ENCODE results near the gene OR2C3.

DNA sequence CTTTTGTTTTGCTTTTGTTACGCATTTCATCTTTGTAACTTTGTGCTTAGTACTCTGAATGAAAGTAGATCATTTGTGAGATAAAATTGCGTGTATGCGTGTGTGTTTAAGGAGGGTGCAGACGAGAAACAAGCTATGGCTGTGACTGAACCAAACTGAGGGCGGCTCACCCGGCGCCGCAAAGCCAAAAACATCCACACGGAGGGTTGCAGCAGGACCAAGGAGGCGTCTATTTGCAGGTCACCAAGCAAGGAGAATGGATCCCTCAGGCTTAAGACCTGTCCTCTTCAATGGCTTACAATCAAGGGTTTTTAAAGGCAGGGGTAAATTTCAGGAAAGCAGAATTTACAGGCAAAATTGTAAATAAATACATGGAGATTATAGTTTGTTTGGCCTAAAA is 25.5 kb upstream of the OR2C3 start:
- TF ChIP-seq TEAD4 (IDR thresholded peaks at IDR 0.05; ENCODE audit: borderline replicate concordance, insufficient read depth) = no peak
- TF ChIP-seq, protein P1, sequence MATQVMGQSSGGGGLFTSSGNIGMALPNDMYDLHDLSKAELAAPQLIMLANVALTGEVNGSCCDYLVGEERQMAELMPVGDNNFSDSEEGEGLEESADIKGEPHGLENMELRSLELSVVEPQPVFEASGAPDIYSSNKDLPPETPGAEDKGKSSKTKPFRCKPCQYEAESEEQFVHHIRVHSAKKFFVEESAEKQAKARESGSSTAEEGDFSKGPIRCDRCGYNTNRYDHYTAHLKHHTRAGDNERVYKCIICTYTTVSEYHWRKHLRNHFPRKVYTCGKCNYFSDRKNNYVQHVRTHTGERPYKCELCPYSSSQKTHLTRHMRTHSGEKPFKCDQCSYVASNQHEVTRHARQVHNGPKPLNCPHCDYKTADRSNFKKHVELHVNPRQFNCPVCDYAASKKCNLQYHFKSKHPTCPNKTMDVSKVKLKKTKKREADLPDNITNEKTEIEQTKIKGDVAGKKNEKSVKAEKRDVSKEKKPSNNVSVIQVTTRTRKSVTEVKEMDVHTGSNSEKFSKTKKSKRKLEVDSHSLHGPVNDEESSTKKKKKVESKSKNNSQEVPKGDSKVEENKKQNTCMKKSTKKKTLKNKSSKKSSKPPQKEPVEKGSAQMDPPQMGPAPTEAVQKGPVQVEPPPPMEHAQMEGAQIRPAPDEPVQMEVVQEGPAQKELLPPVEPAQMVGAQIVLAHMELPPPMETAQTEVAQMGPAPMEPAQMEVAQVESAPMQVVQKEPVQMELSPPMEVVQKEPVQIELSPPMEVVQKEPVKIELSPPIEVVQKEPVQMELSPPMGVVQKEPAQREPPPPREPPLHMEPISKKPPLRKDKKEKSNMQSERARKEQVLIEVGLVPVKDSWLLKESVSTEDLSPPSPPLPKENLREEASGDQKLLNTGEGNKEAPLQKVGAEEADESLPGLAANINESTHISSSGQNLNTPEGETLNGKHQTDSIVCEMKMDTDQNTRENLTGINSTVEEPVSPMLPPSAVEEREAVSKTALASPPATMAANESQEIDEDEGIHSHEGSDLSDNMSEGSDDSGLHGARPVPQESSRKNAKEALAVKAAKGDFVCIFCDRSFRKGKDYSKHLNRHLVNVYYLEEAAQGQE (IDR thresholded peaks at IDR 0.05; ENCODE audit: low read depth, low read length) = no peak
- no peak for TF ChIP-seq NRF1 (IDR thresholded peaks at IDR 0.05; ENCODE audit: low read depth, low read length)
- TF ChIP-seq, protein P2, sequence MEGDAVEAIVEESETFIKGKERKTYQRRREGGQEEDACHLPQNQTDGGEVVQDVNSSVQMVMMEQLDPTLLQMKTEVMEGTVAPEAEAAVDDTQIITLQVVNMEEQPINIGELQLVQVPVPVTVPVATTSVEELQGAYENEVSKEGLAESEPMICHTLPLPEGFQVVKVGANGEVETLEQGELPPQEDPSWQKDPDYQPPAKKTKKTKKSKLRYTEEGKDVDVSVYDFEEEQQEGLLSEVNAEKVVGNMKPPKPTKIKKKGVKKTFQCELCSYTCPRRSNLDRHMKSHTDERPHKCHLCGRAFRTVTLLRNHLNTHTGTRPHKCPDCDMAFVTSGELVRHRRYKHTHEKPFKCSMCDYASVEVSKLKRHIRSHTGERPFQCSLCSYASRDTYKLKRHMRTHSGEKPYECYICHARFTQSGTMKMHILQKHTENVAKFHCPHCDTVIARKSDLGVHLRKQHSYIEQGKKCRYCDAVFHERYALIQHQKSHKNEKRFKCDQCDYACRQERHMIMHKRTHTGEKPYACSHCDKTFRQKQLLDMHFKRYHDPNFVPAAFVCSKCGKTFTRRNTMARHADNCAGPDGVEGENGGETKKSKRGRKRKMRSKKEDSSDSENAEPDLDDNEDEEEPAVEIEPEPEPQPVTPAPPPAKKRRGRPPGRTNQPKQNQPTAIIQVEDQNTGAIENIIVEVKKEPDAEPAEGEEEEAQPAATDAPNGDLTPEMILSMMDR (IDR thresholded peaks at IDR 0.05) = no peak
- TF ChIP-seq, protein P3, sequence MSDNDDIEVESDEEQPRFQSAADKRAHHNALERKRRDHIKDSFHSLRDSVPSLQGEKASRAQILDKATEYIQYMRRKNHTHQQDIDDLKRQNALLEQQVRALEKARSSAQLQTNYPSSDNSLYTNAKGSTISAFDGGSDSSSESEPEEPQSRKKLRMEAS (IDR thresholded peaks at IDR 0.05; ENCODE audit: low read depth) = no peak
- TF ChIP-seq FOXJ3 (CRISPR knock-in tag; IDR thresholded peaks at IDR 0.05) = no peak
- no peak for TF ChIP-seq GABPA (IDR thresholded peaks at IDR 0.05; ENCODE audit: low read depth)

All from SK-N-SH (cell line).